ENCODE data around the gene HSD17B12. TPM values are rescaled to one million over a fixed set of nuclear protein-coding genes. Genes with fewer than 3 reads are reported as not detected.

Gene HSD17B12
- polyA plus RNA-seq, 2 of the 4 experiments (the other 2 are of a cell fraction), result 102 to 103 TPM

GRCh38 chr11:43638717-43639116 lies 41.8 kb upstream of the HSD17B12 start:
- 3% methylated on average over 3 of the region's 3 CpGs for WGBS (ENCODE audit: missing lambda C conversion rate)
- no peak for FAIRE-seq

GRCh38 chr11:43639224-43639623 lies 41.3 kb upstream of the HSD17B12 start:
- TF ChIP-seq HOXA7 (CRISPR knock-in tag; IDR thresholded peaks at IDR 0.05) (no peak), ZNF302 (CRISPR knock-in tag; IDR thresholded peaks at IDR 0.05) (no peak), ELK1 (IDR thresholded peaks at IDR 0.05; ENCODE audit: low read depth, low read length) (no peak), MAFK (IDR thresholded peaks at IDR 0.05; ENCODE audit: partially characterized antibody) (no peak), FOXS1 (CRISPR knock-in tag; IDR thresholded peaks at IDR 0.05) (no peak), CHD4 (IDR thresholded peaks at IDR 0.05; ENCODE audit: borderline replicate concordance) (no peak), RNF2 (IDR thresholded peaks at IDR 0.05; ENCODE audit: borderline replicate concordance, low read depth) (no peak), BHLHE40 (IDR thresholded peaks at IDR 0.05; ENCODE audit: low read depth, low read length) (no peak), HDAC2 (IDR thresholded peaks at IDR 0.05) (no peak)
- Histone ChIP-seq H3K27ac (no peak overlapping the region), H3K4me3 (no peak overlapping the region), H3K4me1 (0 out of 3 replicates have a peak, but pooled peaks cover 3% of the 10 kb centered on the region), H3K9me3 (no peaks in the 10 kb centered on the region), H3K4me2 (no peak overlapping the region)
- WGBS (ENCODE audit: missing lambda C conversion rate), result 4% methylated on average over 3 of the region's 3 CpGs
- ChIA-PET CTCF (interaction anchor here (0.6 kb wide), 1 partner anchor 31 kb away, joined by 4 read pairs; no protein-coding TSS in a partner anchor), POLR2A (no interaction called here)
- ATAC-seq, result no peak
- DNase-seq (ENCODE audit: low read depth in 1 of 2, low spot score in 1 of 2), result no peak
- no peak for FAIRE-seq

More at GRCh38 chr11:43638717-43639116, 41.8 kb upstream of the HSD17B12 start:
- Histone ChIP-seq H3K4me1 (0 out of 3 replicates have a peak, but pooled peaks cover 3% of the 10 kb centered on the region), H3K9me3 (no peaks in the 10 kb centered on the region), H3K4me3 (no peak overlapping the region), H3K4me2 (no peak overlapping the region), H3K27ac (no peak overlapping the region)
- DNase-seq (ENCODE audit: low read depth in 1 of 2, low spot score in 1 of 2), result no peak
- ATAC-seq, result no peak
- TF ChIP-seq ELK1 (IDR thresholded peaks at IDR 0.05; ENCODE audit: low read depth, low read length) (no peak), EHMT2 (IDR thresholded peaks at IDR 0.05; ENCODE audit: low read depth) (no peak)
- POLR2A ChIA-PET, result no interaction called here
- CTCF ChIA-PET, result interaction anchor here (0.6 kb wide), 1 partner anchor 30 kb away, joined by 4 read pairs; no protein-coding TSS in a partner anchor

GRCh38 chr11:43639920-43640319 lies 40.6 kb upstream of the HSD17B12 start:
- peaks cover 4% of the 10 kb centered on the region; the same call in 1 of the 3 replicates for H3K4me1 ChIP-seq
- ATAC-seq (no peak), FAIRE-seq (no peak), DNase-seq (ENCODE audit: low read depth in 1 of 2, low spot score in 1 of 2) (no peak)
- 45% methylated on average over 3 of the region's 3 CpGs for WGBS (ENCODE audit: missing lambda C conversion rate)
- H3K4me3 ChIP-seq, result no peak overlapping the region
- ChIA-PET POLR2A (no interaction called here), CTCF (no interaction called here)
- TF ChIP-seq POLR2AphosphoS2 (conservative IDR thresholded peaks at IDR 0.05; ENCODE audit: low read length) (no peak), MAZ (IDR thresholded peaks at IDR 0.05; ENCODE audit: borderline replicate concordance, low read depth, low read length) (no peak), EP300 (IDR thresholded peaks at IDR 0.05) (no peak), CHD2 (IDR thresholded peaks at IDR 0.05; ENCODE audit: low read length, partially characterized antibody) (no peak), USF2 (IDR thresholded peaks at IDR 0.05) (no peak), CBX8 (IDR thresholded peaks at IDR 0.05) (no peak), ZFP36 (IDR thresholded peaks at IDR 0.05; ENCODE audit: borderline replicate concordance, partially characterized antibody) (no peak), E2F6 (IDR thresholded peaks at IDR 0.05; ENCODE audit: borderline replicate concordance, low read depth) (no peak), NFE2L2 (conservative IDR thresholded peaks at IDR 0.05; ENCODE audit: low read length) (no peak), HDAC2 (IDR thresholded peaks at IDR 0.05) (no peak), CHD4 (IDR thresholded peaks at IDR 0.05; ENCODE audit: borderline replicate concordance) (no peak)
- no peak overlapping the region for H3K27ac ChIP-seq
- H3K9me3 ChIP-seq, result no peaks in the 10 kb centered on the region
- H3K4me2 ChIP-seq, result no peak overlapping the region

Measured in A549 (cell line).